GM21825 (cell line): ENCODE results near the gene SLC22A6.
"Not testable (repeated sequence)": the region's sequence is repeated elsewhere in the genome, so short reads cannot be mapped to it uniquely, and the experiment has no call there.

Source experiments
- ATAC-seq: cut with Tn5 transposase; IDR thresholded peaks from one replicate; pipeline ENCODE4 v1.9.1; 2021; ENCODE audit warnings: mild to moderate bottlenecking, moderate library complexity; ENCODE audit not compliant: unreplicated experiment

The SLC22A6 gene

DNA sequence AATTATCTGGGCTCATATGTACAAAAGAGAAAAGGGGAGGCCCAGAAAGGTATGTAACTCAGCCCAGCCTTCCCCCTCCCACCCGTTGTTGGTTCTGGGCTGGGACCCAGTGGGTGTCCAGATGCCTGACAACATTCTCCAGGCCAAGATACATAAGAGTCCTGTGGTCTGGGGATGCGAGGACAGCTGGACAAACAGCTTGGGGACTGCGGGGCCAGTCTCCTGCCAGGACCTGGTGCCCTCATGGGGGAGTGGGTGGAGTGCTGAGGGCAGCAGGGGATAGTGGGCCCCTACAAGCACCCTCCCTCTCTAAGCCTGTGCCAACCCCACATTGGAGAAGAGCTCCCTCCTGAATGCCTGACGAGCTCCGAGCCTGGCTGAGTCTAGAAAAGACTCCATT, 3.5 kb upstream of the SLC22A6 start:
- ATAC-seq, result no peak

DNA sequence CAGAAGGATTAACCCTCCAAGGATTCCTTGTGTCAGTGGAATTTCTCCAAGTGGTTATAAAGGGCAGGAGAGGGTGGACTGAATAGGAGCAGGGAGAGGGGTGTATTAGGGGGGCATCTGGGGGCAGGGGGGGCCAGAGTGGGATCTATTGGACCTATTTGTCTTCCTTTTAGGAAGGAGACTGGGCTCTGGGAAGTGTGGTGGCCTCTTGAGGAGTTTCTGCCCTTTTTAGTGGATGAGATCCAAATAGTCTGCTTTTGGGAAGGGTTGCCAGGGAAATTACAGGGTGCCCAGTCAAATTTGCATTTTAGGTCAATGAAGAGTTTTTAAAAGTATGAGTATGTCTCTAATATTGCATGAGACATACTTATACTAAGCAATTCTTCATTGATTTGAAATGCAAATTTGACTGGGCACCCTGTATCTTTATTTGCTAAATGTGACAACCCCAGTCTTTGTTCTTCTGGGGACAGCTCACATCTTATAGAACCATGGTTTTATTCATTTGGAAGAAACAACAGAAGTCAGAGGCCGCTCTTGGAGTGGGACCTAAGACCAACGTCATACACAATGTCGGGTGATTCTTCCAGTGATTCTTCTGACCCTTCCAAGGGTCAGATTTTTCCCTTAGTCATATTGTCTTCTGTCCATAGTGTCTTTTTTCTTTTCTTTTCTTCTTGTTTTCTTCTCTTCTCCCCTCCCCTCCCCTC, 429 bp upstream of the SLC22A6 start:
- no peak for ATAC-seq

DNA sequence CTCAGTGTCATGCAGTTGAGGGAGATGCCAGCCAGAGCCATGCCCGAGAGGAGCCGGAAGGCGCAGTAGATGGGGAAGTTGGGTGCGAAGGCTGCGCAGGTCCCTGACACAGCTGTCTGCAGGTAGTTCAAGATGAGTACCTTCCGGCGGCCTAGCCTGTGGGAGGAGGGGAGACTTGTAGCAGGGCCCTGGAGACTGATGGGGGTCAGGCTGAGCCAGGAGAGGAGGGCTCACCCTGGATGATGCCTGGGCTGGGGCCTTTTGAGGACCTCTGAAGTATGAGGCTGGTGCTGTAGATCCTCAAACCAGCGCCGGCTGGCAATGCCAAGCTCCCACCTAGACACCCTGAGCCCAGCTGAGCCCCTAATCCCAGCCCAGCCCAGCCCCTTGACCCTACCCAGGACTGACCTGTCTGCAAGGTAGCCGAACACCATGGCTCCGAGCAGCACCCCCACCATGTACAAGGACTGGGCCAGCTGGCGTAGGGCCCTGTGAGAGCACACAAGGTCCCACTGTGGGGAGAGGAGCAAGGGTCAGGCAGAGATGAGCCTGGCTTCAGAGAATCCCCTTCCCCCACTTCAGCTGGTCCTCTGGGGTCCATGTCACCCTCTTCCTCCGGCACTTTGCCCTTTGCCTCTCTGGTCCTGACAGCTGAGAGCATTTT, 1.1 kb downstream of the SLC22A6 start:
- no peak for ATAC-seq

DNA sequence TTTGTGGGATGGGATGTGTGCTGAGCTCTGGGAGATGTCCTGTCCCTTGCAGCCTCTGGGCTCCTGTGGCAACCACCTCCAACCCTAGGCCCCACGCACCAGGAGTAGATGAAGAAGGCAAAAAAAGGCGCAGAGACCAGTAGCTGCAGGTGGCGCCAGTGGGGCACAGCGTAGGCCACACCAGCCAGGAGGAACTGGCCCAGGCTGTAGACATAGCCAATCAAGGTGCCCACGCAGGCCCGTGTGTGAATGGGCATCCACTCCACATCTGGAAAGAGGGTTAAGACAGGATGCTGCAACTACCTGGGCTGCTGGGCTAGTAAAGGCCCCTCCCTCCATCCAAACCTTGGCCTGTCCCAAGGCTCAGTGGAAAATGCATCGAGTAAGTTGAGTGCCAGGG, 3.0 kb downstream of the SLC22A6 start:
- ATAC-seq, result no peak

DNA sequence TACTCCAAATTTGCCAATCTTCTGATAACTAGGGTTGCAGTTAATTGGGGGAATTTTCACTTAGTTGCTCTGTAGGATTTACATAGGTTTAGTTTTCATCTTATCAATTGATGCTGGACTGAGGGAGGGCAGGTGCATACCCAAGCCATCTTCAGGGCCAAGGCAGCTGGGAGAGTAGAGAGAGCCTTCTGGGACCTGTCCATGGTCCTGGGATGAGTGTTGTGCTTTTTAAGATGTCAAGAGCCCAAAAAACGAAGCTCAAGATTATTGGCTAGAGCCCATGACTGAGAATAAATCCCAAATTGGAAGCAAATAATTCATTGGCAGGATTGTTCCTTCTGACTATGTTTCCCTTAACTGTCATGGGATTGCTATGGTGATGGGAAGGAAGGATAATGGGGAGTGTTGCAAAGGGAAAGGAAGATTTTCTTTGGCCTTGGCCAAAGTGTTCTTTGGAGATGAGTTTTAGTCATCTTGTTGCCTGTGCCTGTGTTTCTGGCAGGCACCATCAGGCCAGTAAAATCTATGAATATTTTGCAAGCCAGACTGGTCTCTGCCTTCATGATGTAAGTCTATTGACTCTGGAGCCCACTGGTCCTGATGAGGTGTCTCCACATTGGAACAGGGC, 4.5 kb downstream of the SLC22A6 start:
- no peak for ATAC-seq

DNA sequence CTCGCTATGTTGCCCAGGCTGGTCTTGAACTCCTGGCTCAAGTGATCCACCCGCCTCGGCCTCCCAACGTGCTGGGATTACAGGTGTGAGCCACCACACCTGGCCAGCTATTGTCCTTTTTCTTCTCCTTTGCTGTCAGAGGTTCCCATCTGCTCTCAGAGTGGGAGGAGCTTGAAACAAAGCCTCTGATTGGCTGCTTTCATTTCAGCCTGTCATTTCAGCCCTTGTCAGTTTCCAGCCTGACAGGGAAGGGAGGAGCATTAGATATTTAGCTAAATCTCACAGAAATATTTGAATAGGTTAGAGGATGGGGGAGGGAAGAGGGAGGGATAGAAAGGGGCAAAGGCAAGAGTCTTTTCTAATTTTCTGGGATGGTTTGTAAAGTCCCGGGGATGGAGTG, 8.7 kb downstream of the SLC22A6 start:
- no peak for ATAC-seq

DNA sequence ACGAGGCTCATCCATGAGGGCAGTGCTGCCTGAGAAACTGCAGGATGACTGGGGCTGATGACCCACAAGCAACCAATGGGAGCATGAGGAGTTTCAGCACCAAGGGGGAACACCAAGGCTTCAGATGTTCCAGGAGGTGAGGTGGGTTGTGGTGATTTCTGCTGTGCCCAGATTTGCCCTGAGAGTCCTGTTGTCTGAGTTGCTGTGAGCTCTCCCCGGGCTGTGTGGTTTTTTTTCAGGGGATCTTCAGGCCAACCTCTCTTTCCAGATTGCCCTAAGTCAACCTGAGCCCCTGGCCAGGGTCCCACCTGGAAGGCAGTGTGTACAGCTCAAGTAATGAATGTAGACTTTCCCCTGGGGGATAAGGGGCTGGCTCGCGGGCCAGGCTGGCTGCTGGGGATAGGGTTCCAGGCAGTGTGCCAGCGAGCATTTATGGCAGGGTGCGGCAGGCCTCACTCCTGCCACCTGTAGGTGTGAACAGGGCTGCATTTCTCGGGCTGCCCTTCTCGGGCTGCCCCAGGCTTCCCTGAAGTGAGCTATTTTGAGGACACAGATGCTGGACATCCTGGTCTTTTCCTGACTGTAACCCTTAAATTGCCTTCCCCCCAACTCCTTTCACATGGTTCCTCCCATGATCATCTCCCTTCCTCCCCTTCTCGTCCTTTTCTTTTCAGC, 9.8 kb downstream of the SLC22A6 start:
- no peak for ATAC-seq

DNA sequence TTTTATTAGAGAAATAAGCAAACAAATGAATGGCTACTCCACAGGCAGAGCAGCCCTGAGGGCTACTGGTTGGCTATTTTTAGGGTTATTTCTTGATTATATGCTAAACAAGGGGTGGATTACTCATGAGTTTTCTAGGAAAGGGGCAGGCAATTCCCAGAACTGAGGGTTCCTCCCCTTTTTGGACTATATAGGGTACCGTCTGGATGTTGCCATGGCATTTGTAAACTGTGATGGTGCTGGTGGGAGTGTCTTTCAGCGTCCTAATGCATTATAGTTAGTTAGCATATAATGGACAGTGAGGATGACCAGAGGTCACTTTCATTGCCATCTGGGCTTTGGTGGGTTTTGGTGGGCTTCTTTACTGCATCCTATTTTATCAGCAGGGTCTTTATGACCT, 19.2 kb downstream of the SLC22A6 start:
- ATAC-seq, result no peak

DNA sequence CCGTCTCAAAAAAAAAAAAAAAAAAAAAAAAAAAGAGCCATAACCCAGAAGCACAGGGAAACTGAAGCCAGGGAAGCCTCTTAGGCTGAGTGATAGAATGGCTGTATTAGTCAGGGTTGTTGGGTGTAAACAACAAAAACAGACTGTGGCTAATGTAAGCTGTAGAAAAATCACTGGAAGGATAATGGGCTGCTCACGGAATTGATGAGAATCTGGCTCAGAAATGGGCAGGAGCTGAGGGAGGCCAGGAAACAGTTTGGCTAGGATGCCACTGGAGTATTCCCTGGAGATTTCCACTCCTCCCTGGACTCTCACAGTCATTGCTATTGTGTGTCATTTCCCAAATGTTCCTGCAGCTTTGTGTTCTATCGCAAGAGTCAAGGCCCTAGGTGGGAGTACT, 22.4 kb downstream of the SLC22A6 start:
- no peak for ATAC-seq

DNA sequence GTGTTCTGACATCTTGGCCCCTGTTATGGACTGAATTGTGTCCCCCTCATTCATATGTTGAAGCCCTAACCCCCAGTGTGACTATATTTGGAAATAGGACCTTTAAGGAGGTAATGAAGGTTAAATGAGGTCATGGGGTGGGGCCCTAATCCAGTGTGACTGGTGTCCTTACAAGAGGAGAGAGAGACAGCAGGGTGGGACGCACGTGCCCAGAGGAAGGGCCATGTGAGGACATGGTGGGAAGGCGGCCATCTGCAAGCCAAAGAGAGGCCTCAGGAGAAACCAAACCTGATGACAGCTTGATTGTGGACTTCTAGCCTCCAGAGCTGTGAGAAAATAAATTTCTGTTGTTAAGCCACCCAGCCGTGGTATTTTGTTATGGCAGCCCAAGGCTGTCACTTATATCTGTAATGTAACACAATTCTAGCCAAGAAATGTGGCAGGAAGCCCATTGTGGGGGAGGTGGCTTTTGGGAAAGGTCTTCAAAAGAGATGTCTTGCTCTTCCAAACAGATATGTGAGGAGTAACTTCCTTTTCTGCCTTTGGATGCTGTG, 23.7 kb downstream of the SLC22A6 start:
- ATAC-seq, result no peak

DNA sequence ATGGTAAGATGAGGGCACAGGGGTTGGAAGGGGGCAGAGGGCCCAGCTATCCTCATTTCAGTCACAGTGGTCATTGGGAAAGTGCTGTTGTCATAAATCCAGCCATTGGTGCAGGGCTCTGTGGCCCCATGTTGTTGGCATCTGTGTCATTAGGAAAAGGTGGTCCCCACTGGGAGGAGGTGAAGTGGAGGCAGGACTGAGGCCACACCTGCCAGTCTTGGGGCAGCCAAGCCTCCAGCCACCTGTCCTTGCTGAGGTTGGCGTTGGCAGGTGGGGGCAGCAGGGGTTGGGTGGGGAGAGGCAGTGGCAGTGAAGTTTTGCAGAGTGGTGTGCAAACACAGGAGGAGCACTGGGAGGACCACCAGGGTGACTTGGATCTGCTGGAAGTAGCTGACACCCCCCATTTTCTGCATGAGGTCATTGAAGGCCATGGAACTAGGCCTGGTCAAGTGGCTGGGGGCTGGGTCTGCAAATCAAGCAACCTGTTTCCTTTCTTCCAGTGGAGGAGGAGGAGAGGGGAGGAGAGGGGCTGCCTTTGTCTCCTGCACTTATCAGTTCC, 25.3 kb downstream of the SLC22A6 start:
- ATAC-seq, result no peak

DNA sequence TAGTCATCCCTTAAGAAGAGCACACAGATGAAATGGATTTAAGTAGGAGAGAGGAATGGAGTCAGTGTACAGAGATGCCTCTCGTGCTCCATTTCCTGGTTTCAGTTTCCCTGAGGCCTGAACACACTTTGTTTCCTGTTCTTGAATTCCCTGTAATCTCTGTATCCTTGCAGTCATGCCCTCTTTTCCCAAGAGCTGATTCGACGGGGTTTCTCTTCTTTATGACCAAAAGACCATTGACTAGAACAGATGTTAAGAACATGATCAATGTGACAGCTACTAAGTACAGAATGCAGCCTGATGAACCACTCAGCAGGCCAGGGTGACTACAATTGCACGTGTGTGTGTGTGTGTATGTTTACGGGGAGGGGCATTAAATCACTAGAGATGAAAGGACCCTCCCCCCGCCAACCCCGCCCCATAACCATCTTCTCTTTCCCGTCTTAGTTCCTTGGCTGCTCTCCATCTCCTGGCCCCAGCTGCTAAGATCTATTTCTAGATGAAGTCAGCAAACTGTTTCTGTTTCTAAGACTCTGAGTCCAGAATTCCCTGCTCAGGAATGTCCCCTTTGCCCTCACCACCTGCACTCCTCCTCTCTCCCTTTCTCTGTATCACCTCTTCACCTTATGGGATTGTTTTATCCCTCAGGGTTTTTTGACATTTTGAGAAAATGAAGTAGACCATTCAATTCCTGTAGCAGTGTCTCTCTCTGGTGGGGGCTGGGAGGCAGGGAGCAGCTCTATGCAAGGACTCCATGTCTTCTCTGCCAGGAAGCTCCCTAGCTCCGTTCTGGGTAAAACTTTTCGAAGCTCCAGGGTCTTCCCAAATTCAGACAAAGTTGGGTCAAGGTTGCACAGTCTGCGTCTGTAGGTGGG, 26.0 kb downstream of the SLC22A6 start:
- no peak for ATAC-seq

DNA sequence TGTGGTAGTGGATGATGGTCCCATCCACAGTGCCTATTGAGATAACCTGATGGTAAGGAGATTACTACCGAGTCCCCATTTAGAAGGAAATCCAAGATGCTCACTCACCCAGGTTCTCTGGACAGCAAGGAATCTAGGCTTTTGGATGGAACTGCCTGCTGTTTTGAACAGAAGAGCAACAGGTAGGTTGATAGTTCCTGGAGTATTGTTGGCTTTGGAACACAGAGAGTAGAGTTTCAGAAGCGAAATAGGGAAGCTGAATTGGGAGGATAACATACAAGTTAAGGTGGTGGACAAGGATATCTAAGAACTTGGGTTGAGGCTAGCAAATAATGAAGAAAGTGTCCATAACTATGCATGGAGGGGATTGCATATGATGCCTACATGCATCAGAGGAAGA, 27.6 kb downstream of the SLC22A6 start:
- ATAC-seq, result no peak

DNA sequence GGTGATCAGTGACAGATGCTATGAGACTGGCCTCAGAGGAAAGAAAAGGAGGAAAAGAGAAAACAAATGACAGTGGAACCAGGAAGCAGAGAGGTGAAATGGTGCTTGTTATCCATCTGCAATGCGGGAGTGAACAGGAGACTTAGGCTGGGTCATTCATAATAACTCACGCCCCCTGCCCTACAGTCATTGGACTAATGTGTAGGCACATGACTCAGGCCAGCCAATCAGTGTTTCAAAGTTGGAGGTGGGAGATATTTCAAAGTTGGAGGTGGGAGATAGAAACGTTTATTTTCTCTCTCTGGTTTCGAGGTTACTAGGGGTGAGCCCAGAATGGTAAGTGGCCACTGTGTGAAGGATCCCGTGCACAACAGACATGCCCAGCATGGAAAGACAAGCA, 30.3 kb downstream of the SLC22A6 start:
- ATAC-seq, result no peak

DNA sequence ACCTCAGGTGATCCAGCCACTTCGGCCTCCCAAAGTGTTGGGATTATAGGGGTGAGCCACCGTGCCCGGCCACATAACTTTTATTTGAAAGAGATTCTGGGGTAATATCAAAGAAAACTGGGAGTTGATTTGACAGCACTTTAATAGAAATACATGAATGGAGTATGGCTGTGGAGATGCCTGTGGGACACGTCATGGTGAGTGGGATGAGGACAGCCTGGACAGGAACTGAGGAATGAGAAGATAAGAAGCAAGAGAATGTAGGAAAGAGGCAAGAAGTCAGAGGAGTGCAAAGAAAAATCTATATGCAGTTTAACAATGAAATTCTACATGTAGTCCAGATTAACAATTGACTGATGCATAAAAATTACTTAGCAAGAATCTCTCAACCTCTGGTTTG, 31.0 kb downstream of the SLC22A6 start:
- no peak for ATAC-seq

DNA sequence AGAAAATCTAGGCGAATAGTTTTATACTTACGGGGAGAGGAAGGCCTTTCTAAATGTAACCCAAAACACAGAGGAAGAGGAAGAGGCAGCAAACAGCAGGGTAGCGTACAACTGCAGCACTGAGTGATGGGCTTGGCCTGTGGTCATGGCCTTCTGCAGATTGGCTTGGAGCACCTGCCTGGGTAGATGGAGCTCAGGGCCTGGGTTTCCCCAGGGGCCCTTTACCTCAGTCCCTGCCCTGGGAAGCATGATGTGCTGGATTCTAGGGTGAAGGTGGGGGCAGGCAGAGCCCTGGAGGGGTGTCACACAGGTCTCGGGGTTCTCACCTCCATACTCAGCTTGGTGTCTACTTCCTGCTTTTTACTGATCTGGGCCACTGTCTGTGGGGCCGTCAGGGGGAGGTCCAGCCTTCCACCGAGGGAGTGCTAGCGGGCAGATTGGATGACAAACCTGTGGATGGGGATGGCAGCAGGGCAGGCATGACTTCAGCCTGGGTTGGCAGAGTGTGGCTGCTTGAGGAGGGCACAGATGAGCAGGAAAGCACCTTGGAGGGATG, 35.9 kb downstream of the SLC22A6 start:
- ATAC-seq, result no peak

DNA sequence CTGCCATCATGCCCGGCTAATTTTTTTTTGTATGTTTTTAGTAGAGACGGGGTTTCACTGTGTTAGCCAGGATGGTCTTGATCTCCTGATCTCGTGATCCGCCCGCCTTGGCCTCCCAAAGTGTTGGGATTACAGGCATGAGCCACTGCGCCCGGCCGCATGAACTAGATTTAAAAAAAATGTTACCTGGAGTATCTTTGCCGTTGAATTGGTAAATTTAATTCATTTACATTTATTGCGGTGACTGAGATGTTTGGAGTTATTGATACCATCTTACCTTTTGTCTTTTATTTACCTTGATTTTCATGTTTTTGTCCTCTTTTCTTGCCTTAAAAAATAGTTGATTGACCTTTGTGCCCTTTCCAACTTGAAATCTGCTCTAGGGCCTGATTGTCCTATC, 39.2 kb downstream of the SLC22A6 start:
- ATAC-seq, result not testable (repeated sequence)

DNA sequence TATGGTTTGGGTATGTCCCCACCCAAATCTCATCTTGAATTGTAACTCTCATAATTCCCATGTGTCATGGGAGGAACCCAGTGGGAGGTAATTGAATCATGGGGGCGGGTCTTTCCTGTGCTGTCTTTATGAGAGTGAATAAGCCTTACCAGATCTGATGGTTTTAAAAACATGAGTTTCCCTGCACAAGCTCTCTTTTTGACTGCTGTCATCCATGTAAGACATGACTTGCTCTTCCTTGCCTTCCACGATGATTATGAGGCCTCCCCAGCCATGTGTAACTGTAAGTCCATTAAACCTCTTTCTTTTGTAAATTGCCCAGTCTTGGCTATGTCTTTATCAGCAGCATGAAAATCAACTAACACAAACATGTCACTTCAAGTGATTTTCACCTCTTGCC, 47.2 kb downstream of the SLC22A6 start:
- not testable (repeated sequence) for ATAC-seq

DNA sequence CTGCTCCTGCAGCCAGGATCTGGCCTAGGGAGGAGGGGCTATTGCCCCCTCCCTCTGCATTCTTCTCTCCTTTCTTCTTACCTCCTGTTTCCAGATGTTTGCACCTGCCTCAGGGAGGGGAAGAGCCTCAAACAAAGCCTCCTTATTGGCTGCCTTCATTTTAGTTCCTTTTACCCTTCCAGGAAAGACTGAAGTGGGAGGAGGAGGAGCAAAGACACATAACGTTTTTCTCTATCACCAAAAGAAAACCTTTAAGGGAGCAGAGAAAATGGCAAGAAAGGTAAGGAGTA, 50.3 kb downstream of the SLC22A6 start:
- no peak for ATAC-seq
